CD14-positive monocyte (primary cell): ENCODE results near the gene THNSL1. TPM values are rescaled to one million over a fixed set of nuclear protein-coding genes. Genes with fewer than 3 reads are reported as not detected.

Source experiments
- DNase-seq, 3 donors: peaks; one replicate each; pipeline ENCODE4 v3.0.0-alpha.2; 2011 to 2022
- H2AFZ ChIP-seq: 2 replicates; pipeline ENCODE4 v1.6.0; 2012; ENCODE audit warnings: mild to moderate bottlenecking, low read depth, low read length, inconsistent platforms; ENCODE audit not compliant: insufficient read depth, poor library complexity, severe bottlenecking
- H3K27ac ChIP-seq, 2 donors: 1 replicate in 1 of 2; 2 replicates in 1 of 2; pipeline ENCODE4 v1.5.1; 2012 to 2013; ENCODE audit warnings: low read length in 2 of 2, control low read depth in 1 of 2, inconsistent platforms in 1 of 2, low read depth in 1 of 2, mild to moderate bottlenecking in 1 of 2
- H3K27me3 ChIP-seq, 2 donors: one replicate each; pipeline versions ENCODE4 v1.6.0 to v1.6.1; 2011 to 2013; ENCODE audit warnings: low read length in 2 of 2; ENCODE audit not compliant: control insufficient read depth in 2 of 2, insufficient read depth in 2 of 2
- H3K36me3 ChIP-seq, 2 donors: replicated peaks in 1 of 2; 1 replicate in 1 of 2; 2 replicates in 1 of 2; pipeline versions ENCODE4 v1.5.1 to v1.6.1; 2012 to 2013; ENCODE audit warnings: low read length in 2 of 2, control low read depth in 1 of 2, inconsistent platforms in 1 of 2, mild to moderate bottlenecking in 1 of 2; ENCODE audit not compliant: insufficient read depth in 2 of 2, control insufficient read depth in 1 of 2
- H3K4me1 ChIP-seq, 2 donors: 1 replicate in 1 of 2; 2 replicates in 1 of 2; pipeline versions ENCODE4 v1.5.1 to v1.6.1; 2012 to 2013; ENCODE audit warnings: low read length in 2 of 2, control low read depth in 1 of 2, inconsistent platforms in 1 of 2, mild to moderate bottlenecking in 1 of 2, moderate library complexity in 1 of 2; ENCODE audit not compliant: insufficient read depth in 2 of 2, control insufficient read depth in 1 of 2
- H3K4me2 ChIP-seq: replicated peaks from 2 replicates; pipeline ENCODE3; 2012; ENCODE audit warnings: low read length, moderate library complexity, mild to moderate bottlenecking; ENCODE audit not compliant: poor library complexity, severe bottlenecking; ENCODE audit errors: extremely low read depth
- H3K4me3 ChIP-seq, 3 experiments: fragments of 200-600 bp in 1 of 3; sonication (generic) in 1 of 3; replicated peaks in 1 of 3; 1 replicate in 2 of 3; 2 replicates in 1 of 3; pipeline ENCODE4 v1.5.1; 2011 to 2013; ENCODE audit warnings: low read length in 3 of 3, mild to moderate bottlenecking in 3 of 3, control low read depth in 2 of 3, low read depth in 2 of 3, inconsistent platforms in 1 of 3, moderate library complexity in 1 of 3
- H3K79me2 ChIP-seq: 2 replicates; pipeline ENCODE4 v1.6.0; 2012; ENCODE audit warnings: mild to moderate bottlenecking, control low read depth, inconsistent platforms, low read length, moderate library complexity; ENCODE audit not compliant: insufficient read depth
- H3K9ac ChIP-seq: 2 replicates; pipeline ENCODE4 v1.6.0; 2017; ENCODE audit warnings: low read length, mild to moderate bottlenecking; ENCODE audit not compliant: insufficient read depth, poor library complexity, severe bottlenecking
- H3K9me3 ChIP-seq, 2 donors: replicated peaks in 1 of 2; 1 replicate in 1 of 2; 2 replicates in 1 of 2; pipeline versions ENCODE4 v1.5.1 to v1.6.1; 2012 to 2013; ENCODE audit warnings: low read length in 2 of 2, control low read depth in 1 of 2; ENCODE audit not compliant: control insufficient read depth in 1 of 2, insufficient read depth in 1 of 2
- H4K20me1 ChIP-seq: 2 replicates; pipeline ENCODE4 v1.6.0; 2012; ENCODE audit warnings: mild to moderate bottlenecking, low read length, control low read depth, moderate library complexity; ENCODE audit not compliant: insufficient read depth
- H3K27ac Mint-ChIP-seq, 7 donors: one replicate each; pipeline ENCODE4 v1.8.0; 2020; ENCODE audit warnings: mild to moderate bottlenecking in 7 of 7, mixed read lengths in 7 of 7, moderate library complexity in 6 of 7, inconsistent platforms in 2 of 7
- H3K27me3 Mint-ChIP-seq, 3 donors: one replicate each; pipeline ENCODE4 v1.8.0; 2021 to 2022; ENCODE audit warnings: low read depth in 3 of 3, mild to moderate bottlenecking in 3 of 3, mixed read lengths in 3 of 3, moderate library complexity in 3 of 3, inconsistent platforms in 1 of 3
- H3K36me3 Mint-ChIP-seq, 2 donors: one replicate each; pipeline ENCODE4 v1.8.0; 2020; ENCODE audit warnings: mixed read lengths in 2 of 2, inconsistent platforms in 1 of 2, mild to moderate bottlenecking in 1 of 2
- H3K4me1 Mint-ChIP-seq: one replicate; pipeline ENCODE4 v1.8.0; 2020; ENCODE audit warnings: mild to moderate bottlenecking, mixed read lengths
- H3K4me3 Mint-ChIP-seq, 2 donors: one replicate each; pipeline ENCODE4 v1.8.0; 2020; ENCODE audit warnings: mild to moderate bottlenecking in 2 of 2, mixed read lengths in 2 of 2, moderate library complexity in 1 of 2
- H3K9me3 Mint-ChIP-seq, 7 donors: one replicate each; pipeline ENCODE4 v1.8.0; 2020 to 2022; ENCODE audit warnings: mixed read lengths in 7 of 7, mild to moderate bottlenecking in 6 of 7, moderate library complexity in 6 of 7, inconsistent platforms in 2 of 7
- CTCF ChIP-seq: fragments of 200-600 bp; IDR thresholded peaks from one replicate; pipeline ENCODE4 v1.8.0; 2022; ENCODE audit warnings: antibody characterized with exemption, mild to moderate bottlenecking
- WGBS: methylation state at CpG from one replicate; pipeline ENCODE4 v1.1.5; 2013; ENCODE audit warnings: missing lambda C conversion rate; ENCODE audit not compliant: insufficient coverage; 5-methylcytosine and 5-hydroxymethylcytosine counted together
- intact Hi-C, 2 donors: fragments of 100-400 bp; cut with micrococcal nuclease; formaldehyde crosslinking; loops; one replicate each; pipeline versions ENCODE4 v1.15.0 to v1.15.1; 2023
- polyA plus RNA-seq, 3 donors: library from polyadenylated mRNA; depleted of rRNA in 1 of 3; unstranded in 2 of 3; stranded (reverse) in 1 of 3; fragments of 300-500 nt in 2 of 3; fragments of >200 nt in 1 of 3; fragmentation: Illumina TruSeq in 2 of 3; gene quantifications; 1 replicate in 2 of 3; 2 replicates in 1 of 3; pipeline ENCODE4 v1.2.3, GENCODE V29; 2012 to 2021

Gene THNSL1
- polyA plus RNA-seq, 3 donors: 0.03 to 0.13 TPM; not detected in 1

GRCh38 chr10:25059990-25060389 lies 43.6 kb downstream of the THNSL1 start:
- Mint-ChIP-seq H3K4me3 (no peak overlapping the region), H3K27ac (no peak overlapping the region), H3K36me3 (no peaks in the 10 kb centered on the region), H3K9me3 (peaks cover 0 to 3% (median 1%) of the 10 kb centered on the region in 7 donors), H3K4me1 (peaks cover 4% of the 10 kb centered on the region), H3K27me3 (peaks cover 5 to 10% (median 6%) of the 10 kb centered on the region in 3 donors)
- Histone ChIP-seq H3K27me3 (no peaks in the 10 kb centered on the region), H3K9me3 (no peaks in the 10 kb centered on the region), H3K4me3 (no peak overlapping the region), H3K27ac (no peak overlapping the region), H3K36me3 (no peaks in the 10 kb centered on the region), H4K20me1 (no peaks in the 10 kb centered on the region), H3K9ac (no peak overlapping the region), H3K4me1 (no peaks in the 10 kb centered on the region), H2AFZ (no peak overlapping the region), H3K4me2 (no peak overlapping the region), H3K79me2 (no peaks in the 10 kb centered on the region)
- TF ChIP-seq CTCF: no peak
- intact Hi-C loops: no loop called here
- no peak for DNase-seq
- WGBS: 93% methylated on average over 4 of the region's 7 CpGs

GRCh38 chr10:25061125-25061524 lies 44.7 kb downstream of the THNSL1 start:
- no peaks in the 10 kb centered on the region for H4K20me1 ChIP-seq
- H3K79me2 ChIP-seq: no peaks in the 10 kb centered on the region
- H3K27ac Mint-ChIP-seq: peak overlapping the region in 1 of 7 donors; percentile 10

More at GRCh38 chr10:25061125-25061524, 44.7 kb downstream of the THNSL1 start:
- H3K4me3 Mint-ChIP-seq: no peak overlapping the region
- Histone ChIP-seq H3K4me3 (no peak overlapping the region), H2AFZ (no peak overlapping the region), H3K36me3 (no peaks in the 10 kb centered on the region), H3K9ac (no peak overlapping the region), H3K4me2 (no peak overlapping the region), H3K27me3 (no peaks in the 10 kb centered on the region), H3K27ac (no peak overlapping the region), H3K9me3 (no peaks in the 10 kb centered on the region), H3K4me1 (no peaks in the 10 kb centered on the region)
- WGBS: 93% methylated on average over 4 of the region's 7 CpGs
- no peak for TF ChIP-seq CTCF
- no peak for DNase-seq
- H3K9me3 Mint-ChIP-seq: peaks cover 0 to 7% (median 2%) of the 10 kb centered on the region in 7 donors
- H3K36me3 Mint-ChIP-seq: no peaks in the 10 kb centered on the region
- intact Hi-C loops: no loop called here
- peaks cover 5 to 10% (median 7%) of the 10 kb centered on the region in 3 donors for H3K27me3 Mint-ChIP-seq
- peaks cover 4% of the 10 kb centered on the region for H3K4me1 Mint-ChIP-seq
